Stimulated activated CD4-positive, alpha-beta T cell treated with anti-CD3 and anti-CD28 coated beads, Interleukin-1b, Interleukin-23, amount 100 ng/mL, for 48 hours (primary cell): ENCODE data around the gene PNMA6E.

Experiments
- DNase-seq: peaks from one replicate; pipeline ENCODE4 v3.0.0-alpha.2; 2020

PNMA6E gene

DNA sequence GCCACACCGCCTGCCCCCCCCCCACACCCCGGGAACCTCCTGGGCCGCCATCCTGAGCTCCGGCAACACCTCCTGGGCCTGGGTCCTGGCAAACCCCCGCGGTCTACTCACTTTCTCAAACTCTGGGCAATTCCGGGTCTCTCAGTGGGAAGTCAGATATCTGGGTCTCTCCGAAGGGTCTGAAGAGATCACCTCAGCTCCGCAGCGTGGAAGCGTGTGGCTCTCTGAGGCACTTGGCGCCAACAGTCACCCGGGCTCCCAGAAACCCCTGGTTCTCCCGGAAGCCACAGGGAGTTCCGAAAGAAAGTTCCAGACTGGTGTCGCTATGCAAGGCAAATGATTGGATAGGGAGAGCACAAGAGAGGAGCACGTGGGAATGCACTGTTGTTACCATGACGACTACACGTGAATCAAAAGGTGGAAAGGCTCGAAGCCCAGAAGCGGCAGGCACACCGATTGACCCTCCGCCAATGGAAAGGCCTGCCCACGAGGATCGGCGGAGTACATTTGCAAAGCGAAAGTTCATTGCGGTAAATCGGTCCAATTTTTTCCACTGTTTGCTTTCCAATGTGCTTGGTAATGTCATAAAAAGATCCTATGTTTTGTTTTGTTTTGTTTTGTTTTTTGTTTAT, at the start of gene PNMA6E:
TSS of gene PNMA6E (minus strand) at position 218 of the 632 bp plus-strand sequence. CDS start 2,501 bp downstream, outside the sequence.
- DNase-seq = no peak

DNA sequence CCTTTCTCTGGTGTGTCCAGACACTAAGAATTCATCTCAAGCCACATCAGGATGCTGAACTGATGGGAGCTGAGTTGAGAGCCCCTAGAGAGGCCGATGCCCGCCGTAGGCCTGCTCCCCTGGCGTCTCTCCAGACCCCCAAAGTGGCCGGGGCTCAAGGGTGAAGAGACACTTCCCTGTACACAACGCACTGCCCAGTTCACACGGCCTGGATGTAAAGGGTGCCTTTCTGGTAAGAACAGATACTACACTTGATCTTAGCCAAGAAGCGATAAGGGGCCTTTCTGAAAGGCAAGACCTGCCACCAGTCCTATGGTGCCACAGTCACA, 49.8 kb upstream of the PNMA6E start:
- no peak for DNase-seq

DNA sequence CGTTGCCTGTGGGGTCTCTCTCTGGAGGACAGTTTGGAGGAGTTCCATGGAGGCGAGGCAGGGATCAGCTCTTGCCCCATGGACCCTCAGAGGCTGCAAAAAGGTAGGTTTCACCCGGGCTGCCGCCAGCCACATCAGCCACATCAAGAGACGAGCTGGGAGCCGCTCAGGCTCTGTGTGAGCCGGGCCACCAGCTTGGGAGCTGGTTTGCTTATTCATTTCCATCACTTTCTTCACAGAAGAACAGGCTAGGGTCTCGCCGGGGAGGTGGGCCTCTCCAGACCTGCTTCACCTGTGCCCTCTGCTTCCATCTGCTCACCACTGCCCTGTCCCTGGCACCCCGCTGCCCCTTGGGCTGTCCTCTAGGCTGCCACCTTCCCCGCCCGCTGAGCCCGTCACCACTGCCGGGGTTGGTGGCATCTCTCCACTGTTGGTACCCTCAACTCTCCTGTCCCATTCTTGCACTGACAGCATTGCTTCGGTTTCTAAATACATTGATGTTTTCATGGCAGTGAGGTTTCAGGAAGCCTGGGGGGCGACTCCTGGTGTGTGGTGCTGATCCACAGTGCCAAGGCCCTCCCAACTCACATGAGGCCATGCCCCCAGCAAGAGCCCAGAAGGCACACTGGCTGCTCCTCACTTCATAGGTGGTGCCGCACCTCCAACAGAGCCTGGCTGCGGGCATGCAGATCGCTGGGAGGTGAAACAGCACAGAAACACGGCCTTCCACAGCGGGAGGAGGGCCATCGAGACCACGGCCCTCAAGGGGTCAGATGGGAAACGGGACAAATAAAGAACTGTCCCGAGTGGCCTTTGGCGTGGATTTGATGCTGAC, 49.2 kb upstream of the PNMA6E start:
- DNase-seq = no peak

DNA sequence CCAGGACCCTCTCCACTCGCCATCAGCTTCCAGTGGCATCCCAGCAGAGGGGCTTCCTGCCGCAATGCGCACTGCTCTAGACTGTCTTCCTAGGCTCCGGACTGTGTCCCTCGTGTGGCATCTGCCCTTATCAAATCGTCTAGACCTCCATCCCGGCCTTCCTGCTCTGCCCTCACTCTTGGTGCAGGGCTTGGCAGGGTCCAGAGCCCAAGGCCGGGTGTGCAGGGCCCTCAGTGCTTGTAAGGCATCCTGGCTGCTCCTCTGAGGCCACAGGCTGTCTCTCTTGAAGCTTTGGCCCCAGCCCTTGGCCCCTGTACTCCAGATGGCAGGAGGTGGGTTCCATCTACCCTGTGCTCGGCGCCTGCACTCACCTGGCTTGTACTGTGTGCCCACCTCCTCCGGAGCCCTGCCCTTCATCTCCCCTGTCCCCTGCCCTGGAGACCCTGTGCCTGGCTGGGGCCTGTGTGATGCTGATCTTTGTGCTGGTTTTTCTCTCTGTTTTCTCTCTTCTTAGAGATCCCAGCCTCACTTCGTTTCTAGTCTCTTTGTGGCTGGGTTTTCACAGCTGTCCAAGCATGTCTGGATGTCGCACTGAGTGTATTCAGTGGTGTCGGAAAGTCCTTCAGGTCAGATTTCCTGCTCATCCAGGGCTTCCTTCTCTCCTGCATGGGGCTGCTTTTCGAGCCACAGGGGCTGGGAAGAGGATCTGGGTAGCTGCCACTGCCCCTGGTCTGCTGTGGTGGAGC, 48.4 kb upstream of the PNMA6E start:
- DNase-seq = no peak

DNA sequence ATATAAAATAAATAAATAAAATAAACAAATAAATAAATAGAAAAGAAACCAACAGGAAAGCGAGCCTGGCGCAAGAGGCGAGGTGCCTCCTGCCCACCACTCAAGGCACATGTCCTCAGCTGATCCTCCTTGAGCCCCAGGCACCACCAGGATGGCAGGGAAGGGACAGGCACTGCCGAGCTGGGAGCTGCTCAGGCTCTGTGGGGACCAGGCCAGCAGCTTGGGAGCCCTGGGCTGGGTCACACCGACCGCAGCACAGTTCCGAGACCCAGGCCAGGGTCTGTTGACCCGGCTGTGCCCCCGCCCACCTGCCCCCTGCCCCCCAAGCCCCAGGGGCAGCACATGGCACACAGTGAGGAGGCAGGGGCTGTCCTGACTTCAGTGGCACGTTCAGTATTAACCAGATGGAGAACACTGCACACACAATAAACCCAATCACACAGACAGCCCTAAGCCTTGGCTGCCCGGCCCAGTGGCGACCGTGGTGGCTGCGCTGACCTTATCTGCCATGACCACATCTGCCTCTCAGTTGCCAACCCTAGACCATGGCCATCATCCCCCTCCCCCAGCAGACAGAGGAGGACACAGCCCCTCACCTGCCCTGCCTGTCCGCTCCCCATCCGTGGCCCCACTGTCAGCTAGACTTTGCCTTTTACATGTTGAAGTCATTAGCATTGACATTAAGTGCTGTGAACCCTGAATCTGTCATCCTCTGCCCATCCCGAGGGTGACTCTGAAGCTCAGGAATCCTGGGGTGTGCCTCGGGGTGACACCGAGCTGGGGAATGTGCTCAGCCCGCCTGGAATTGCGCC, 47.6 kb upstream of the PNMA6E start:
- no peak for DNase-seq

DNA sequence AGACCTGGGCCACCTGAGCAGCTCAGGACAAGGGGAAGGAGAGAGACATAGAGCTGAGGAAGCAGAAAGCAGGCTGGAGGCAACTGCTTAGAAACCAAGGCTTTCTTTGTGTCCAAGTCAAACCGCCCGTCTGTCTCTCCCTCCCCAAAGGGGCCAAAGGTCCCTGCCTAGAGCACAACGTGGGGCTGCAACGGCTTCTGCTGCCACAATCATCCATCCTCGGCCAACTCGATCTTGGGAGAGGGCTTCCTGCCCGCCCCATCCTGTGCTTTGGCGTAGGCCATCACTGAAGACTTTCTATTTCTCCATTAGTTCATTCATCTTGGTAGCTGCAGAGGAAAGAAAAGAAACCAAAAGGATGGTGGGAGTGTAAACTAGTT, 46.4 kb upstream of the PNMA6E start:
- no peak for DNase-seq

DNA sequence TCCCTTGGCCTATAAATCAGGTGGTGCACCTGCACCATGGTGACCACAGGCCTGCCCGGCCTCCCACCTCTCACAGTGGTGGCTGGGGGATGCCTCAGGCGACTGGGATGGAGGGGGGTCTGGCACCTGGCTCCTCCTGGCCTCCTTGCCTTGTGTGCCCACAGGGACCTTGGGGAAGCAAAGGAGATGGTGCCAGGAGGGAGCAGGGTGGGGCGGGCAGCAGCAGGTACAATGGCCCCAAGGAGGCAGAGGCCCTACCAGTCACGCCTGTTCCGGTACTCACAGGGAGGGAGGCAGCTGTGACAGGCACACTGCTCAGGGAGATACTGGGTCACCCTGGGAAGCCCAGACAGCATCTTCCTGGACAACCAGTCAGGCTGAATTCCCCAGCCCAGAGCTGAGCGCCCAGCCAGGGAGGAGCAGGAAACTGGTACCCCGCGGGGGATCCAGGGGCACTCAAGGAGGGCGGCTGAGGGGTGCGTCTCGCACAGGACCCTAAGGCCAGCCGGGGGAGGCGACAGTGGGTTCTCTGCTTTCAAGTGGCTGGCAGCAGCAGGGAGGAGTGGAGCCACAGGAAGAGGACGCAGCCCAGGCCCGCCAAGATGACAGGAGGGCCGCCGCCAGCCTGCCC, 45.9 kb upstream of the PNMA6E start:
- DNase-seq = no peak

DNA sequence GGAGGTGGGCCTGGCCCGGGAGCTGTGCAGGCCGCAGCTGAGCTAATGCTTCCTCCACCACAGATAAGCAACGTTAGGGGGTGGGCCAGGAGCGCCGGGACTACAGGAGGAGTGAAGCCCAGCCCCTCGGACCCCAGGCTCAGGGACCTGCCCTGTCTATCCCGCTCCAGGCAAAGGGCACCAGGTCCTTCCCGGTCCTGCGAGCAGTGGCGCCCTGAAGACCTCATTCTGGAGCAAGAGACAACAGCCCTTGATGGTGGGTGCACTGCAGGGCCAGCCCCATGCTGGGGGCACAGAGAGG, 45.4 kb upstream of the PNMA6E start:
- no peak for DNase-seq

DNA sequence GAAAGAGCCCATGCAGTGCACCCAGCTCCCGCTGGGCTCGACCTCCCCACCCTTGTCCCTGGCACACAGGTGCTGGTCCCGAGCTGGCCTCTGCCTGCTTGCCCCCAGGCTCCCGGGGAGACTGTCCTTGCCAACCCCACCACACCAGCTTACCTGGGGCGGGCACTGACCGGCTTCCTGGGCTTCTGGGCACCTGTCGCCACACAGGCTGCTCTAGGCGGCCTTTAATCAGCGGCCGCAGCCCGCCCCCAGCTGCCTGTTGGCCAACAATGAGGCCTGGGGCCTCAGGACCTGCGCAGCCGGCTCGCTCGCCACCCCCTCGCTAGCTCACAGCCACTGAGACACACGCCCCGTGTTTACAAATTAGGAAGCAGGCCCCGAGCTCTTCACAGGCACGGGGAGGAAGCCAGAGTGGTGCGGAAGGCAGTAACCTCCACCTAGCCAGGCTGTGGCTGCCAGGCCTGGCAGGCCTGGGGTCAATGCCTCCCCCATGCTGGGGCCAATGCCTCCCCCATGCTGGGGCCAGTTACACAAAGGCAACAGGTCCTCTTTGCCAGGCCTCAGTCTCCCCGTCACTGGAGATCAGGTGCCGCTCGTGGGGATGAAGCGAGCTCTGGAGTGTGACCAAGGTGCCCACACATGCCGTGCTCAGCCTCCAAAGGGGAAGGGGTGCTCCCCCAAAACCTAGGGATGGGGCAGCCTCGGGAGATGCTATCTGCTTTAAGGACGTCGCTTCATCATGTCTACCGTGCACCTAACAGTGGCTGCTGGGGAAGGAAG, 44.9 kb upstream of the PNMA6E start, which contains the start of gene TREX2:
TSS of gene TREX2 (minus strand) at position 201 of the 780 bp plus-strand sequence. CDS start 626 bp downstream, outside the sequence.
- DNase-seq = no peak

DNA sequence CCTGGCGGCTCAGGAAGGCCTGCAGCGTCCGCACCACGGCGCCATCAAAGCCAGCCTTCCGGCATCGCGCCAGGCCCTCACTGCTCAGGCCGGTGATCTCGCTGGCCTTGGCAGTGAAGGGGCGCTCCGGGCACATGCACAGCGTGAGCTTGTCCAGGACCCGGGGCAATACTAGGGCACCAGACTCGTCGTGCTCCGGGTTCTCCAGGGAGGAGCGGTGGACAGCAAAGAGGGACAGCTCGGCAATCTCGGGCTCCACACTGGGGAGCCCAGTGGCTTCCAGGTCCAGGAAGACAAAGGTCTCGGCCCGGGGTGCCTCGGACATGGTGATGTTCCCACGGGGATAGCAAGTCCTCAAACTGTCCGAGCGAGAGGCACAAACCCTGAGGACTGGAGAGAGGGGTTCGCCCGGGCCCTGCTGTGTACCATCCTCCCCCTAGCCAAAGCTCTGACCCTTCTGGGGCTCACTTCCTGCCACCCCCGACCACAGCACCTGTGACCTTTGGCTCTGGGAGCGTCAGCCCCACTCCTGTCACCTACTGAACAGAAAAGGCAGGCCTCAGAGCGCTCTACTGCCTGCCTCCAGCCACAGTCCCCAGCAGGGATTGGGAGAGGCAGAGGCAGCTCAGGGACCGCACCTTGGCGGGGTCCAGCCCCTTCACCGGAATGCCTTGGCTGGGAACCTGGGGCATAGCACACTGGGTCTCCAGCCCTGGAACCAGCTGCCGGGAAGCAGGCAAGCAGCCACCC, 44.1 kb upstream of the PNMA6E start:
- DNase-seq = no peak

DNA sequence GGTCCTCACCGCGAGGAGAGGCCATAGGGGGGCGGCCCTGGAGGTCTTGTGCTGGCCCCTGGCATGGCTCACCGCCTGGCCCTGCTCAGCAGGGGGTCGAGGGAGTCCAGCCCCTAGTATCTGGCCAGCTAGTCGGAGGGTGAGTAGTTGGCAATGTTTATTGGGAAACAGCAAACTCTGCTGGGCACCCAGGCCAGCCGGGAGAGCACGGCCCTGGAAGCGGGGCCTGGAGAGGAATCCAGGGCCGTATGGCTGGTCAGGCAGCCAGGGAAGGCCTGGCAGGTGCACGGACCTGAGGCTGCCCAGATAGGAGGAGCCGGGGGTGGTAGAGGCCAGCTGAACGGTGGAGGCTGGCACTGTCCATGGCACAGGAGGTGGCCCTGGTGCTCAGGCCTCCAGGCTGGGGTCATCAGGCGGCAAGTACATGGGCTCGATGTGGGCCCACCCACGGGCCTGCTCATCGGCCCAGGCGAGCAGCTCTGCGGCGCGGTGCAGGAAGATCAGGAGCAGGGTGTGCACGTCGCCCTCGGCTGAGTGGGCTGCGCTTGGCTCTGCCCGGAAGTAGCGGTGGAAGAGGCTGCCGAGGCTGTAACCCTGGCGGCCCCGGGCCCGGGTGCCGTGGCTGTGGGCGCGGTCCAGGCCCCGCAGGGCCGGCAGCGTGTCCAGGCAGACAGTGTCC, 43.3 kb upstream of the PNMA6E start:
- no peak for DNase-seq

DNA sequence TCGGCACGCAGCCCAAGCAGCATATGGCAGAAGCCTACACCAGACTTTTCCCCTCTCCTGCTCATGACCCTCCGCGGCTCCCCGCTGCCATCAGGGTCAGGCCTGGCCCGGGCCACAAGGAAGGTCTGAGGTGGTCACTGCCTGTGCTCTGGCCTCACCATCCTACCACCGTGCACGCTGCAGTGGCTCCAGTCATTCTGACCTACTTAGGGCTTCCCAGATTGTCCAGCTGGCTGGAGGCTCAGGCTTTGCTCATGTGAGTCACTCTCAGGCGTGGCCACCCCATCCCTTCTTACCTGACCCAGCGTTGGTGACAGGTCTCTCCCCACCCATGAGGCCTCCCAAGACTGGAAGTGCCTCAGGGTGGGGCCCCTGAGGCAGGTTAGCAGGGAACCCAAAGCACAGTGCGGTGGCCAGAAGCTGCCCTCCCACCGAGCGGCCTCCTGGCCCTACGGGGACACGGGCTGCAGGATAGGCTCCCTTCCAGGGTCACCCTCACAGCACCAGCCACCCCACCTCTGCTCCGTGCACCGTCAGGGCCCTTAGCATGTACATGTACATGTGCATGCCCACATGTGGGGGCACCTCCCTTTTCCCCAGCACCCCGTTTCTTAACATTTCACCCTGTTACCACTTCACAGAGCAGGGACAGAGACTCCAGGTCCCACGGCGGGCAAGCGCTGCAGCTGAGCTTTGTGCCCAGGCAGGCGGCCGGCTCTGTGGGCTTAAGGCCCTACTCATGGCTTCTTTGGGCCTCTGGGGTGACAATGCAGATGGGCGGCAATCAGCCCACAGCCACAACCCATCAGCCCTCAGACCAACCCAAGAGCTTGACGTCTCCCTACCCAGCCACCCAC, 42.6 kb upstream of the PNMA6E start:
- no peak for DNase-seq

DNA sequence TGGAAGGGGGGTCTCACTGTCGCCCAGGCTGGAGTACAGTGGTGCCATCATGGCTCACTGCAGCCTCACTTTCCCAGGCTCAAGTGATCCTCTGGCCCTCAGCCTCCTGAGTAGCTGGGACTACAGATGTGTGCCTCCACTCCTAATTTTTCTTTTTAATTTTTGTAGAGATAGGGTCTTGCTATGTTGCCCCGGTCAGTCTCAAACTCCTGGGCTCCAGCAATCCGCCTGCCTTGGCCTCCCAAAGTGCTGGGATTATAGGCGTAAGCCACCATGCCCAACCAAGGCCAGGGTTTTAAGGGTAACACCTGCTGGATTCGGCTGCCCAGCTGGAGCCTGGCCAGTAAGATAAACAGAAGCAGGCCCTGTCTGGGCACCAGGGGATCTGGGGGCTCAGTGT, 41.3 kb upstream of the PNMA6E start:
- no peak for DNase-seq

DNA sequence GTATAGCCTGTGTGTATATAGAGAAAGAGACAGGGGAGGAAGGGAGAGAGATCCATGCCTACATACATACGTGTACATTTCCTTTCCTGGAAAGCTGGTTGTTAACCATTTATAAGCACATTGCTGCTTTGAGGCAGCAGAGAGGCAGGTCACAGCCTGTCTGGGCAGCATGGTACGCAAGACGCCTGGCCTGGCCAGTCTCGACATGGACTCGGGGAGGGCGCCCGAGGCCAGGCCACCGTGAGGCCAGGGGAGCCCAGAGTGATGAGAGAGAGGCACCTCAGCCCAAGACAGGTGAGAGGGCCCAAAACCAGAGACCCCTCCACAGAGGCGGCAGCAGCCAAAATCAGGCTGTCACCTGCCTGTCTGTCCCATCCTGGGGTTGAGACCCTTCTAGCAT, 40.8 kb upstream of the PNMA6E start:
- DNase-seq = no peak

DNA sequence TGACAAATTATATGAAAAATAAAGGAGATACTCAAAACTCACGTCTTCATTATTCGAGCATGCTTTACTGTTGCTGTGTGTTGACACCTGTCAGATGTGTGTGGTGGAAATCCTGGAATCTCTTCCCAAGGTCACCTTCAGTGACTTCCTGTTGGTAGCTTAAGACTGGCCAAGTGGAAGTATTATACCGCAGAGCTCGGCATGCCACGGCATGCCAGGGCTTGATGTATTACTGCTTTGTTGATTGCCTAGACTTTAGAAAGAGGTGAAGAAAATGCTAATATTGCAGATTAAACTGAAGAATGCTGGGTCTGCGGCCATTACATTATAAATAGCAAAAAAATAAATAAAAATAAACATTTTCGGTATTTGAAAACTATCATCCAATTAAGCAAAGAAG, 40.1 kb upstream of the PNMA6E start:
- DNase-seq = no peak

DNA sequence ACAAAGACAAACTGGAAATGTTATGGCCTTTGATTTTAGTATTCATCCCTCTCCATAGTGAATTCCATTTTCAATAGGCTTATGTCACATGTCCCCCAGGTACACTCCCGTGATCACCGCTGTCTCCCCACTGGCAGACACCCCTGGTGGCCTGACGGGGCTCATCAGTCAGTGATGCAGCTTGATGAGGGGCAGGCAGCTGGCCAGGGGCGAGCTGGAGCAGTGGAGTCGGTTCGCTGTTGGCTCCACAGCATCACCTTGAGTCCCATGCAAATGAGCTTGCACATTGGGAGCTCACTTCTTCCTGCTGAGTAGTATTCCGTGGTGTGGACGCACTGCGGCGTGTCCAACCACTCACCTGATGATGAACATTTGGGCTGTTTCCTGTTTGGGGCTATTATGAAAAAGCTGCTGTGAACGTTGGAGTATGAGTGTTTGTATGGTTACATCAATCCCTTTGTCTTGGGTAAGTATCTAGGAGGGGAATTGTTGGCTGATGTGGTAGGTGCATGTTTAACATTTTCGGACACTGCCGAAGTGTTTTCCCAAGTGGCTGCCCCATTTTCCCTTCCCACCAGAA, 39.5 kb upstream of the PNMA6E start:
- DNase-seq = no peak

DNA sequence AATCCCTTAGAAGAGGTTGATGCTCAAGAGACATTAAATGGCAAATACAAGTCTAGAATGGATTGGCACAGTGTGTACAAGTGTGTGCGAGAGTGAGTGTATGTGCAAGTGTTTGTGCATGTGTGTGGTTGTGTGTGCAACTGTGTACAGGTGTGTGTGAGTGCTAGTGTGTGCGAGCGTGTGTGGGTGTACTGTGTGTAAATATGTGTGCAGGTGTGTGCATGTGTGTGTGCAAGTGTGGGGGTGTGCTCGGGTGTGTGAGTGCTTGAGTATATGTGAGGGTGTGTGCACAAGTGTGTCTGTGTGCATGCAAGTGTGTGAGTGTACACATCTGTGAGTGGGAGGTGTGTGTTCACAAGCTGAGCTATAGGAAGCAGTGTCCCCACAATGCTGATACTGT, 38.8 kb upstream of the PNMA6E start:
- no peak for DNase-seq

DNA sequence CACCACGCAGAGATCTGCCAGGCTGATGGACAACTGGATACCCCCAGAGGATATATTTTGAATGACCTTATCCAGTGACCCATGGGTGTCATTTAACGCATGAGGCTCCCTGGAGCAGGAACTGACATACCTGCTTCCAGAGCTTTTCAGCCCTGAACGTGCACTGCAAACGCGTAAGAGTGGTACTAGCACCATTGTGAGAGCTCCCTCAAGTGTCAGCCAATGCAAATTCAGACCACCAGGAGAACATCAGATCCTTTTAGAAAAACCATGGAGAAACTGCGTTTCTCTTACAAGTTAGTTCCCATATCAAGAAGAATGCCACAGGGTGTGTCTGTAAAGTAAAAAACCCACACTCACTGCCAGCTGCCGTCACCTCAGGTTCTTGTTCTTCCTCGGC, 37.4 kb upstream of the PNMA6E start:
- no peak for DNase-seq

DNA sequence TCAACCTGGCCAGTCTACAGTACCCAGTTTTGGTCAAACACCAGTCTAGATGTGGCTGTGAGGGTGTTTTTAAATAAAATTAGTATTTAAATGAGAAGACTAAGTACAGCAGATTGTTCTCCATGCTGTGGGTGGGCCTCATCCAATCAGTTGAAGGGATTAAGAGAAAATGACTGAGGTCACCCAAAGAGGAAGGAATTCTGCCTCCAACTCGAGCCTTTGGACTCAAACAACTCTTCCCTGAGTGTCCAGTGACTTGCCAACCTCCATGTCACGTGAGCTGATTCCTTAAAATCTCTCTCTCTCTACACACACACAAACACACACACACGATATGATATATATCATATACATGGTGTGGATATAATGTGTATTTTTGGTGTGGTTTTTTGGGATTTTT, 34.7 kb upstream of the PNMA6E start:
- DNase-seq = no peak
